Central memory CD8-positive, alpha-beta T cell (primary cell): ENCODE data around the gene FAM131B.
A peak's percentile ranks its signal among the peaks of the same experiment; 100 is the strongest.

Experiments
- ATAC-seq: fragments of 150-1000 bp; cut with Tn5 transposase; replicated peaks from 2 replicates; pipeline ENCODE4 v1.10.0; 2022; ENCODE audit warnings: mild to moderate bottlenecking, moderate FRiP score, moderate number of reproducible peaks; ENCODE audit not compliant: poor library complexity, severe bottlenecking; ENCODE audit errors: extremely low read depth
- DNase-seq, 2 donors: peaks; one replicate each; pipeline ENCODE4 v3.0.0; 2021; ENCODE audit warnings: low spot score in 2 of 2
- H3K27ac Mint-ChIP-seq: one replicate; pipeline ENCODE4 v1.8.0; 2022; ENCODE audit warnings: low read depth, mild to moderate bottlenecking, moderate library complexity, mixed read lengths
- H3K27me3 Mint-ChIP-seq: one replicate; pipeline ENCODE4 v1.8.0; 2022; ENCODE audit warnings: mixed read lengths
- H3K36me3 Mint-ChIP-seq: one replicate; pipeline ENCODE4 v1.8.0; 2022; ENCODE audit warnings: mild to moderate bottlenecking, moderate library complexity, mixed read lengths; ENCODE audit not compliant: insufficient read depth
- H3K4me1 Mint-ChIP-seq: one replicate; pipeline ENCODE4 v1.8.0; 2022; ENCODE audit warnings: mixed read lengths
- H3K4me3 Mint-ChIP-seq: one replicate; pipeline ENCODE4 v1.8.0; 2022; ENCODE audit warnings: mild to moderate bottlenecking, moderate library complexity, mixed read lengths
- H3K9me3 Mint-ChIP-seq: one replicate; pipeline ENCODE4 v1.8.0; 2022; ENCODE audit warnings: mixed read lengths

Gene FAM131B

DNA sequence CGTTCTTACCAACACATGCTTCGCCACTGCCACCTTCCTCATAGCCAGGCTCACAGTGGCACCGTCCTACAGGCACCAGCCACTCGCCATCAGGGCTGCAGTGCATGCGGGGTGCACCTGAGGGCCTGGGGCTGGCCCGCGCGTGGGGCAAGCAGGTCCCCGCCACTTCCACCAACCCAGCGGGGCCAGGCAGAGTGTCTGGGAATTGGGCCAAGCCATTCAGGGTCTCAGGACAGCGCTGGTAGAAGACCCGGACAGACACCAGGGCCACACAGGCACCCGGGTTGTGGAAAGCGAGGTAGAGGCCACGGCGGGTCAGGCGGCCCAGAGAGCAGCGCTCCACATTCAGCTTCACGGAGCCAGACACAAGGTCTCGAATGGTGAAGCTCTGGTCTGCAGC lies 37.1 kb upstream of the FAM131B start:
- H3K27ac Mint-ChIP-seq, result no peak overlapping the region
- ATAC-seq (no peak), DNase-seq (no peak)
- H3K27me3 Mint-ChIP-seq, result no peaks in the 10 kb centered on the region
- peaks cover 6% of the 10 kb centered on the region for H3K4me1 Mint-ChIP-seq
- no peak overlapping the region for H3K4me3 Mint-ChIP-seq
- peaks cover 6% of the 10 kb centered on the region for H3K36me3 Mint-ChIP-seq
- no peaks in the 10 kb centered on the region for H3K9me3 Mint-ChIP-seq

GRCh38 chr7:143399151-143399550 lies 36.6 kb upstream of the FAM131B start:
- H3K9me3 Mint-ChIP-seq, result no peaks in the 10 kb centered on the region
- no peaks in the 10 kb centered on the region for H3K27me3 Mint-ChIP-seq
- DNase-seq (no peak), ATAC-seq (no peak)
- H3K4me1 Mint-ChIP-seq, result peaks cover 6% of the 10 kb centered on the region
- no peak overlapping the region for H3K4me3 Mint-ChIP-seq
- H3K36me3 Mint-ChIP-seq, result peaks cover 6% of the 10 kb centered on the region
- H3K27ac Mint-ChIP-seq, result no peak overlapping the region

DNA sequence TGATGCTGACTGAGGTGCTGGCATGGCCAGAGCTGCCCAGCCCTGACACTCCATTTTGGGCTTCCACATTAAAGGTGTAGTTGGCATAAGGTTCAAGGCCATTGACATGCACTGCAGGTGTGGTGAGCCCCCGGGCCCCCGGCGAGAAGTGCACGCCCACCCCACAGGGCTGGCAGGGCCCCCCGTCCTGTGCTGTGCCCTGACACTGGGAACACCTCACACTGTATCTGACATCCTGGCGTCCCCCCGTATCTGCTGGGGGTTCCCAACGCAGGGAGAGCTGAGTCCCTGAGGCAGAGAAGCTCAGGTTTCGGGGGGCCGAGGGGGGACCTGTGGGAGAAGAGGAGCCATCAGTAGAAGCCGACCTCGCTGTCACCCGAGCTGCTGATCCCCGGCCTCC lies 36.1 kb upstream of the FAM131B start:
- peaks cover 11% of the 10 kb centered on the region for H3K4me1 Mint-ChIP-seq
- H3K27ac Mint-ChIP-seq, result no peak overlapping the region
- ATAC-seq (no peak), DNase-seq (no peak)
- no peaks in the 10 kb centered on the region for H3K27me3 Mint-ChIP-seq
- peaks cover 7% of the 10 kb centered on the region for H3K36me3 Mint-ChIP-seq
- no peaks in the 10 kb centered on the region for H3K9me3 Mint-ChIP-seq
- H3K4me3 Mint-ChIP-seq, result no peak overlapping the region

GRCh38 chr7:143397710-143398530 lies 35.4 kb upstream of the FAM131B start:
- H3K4me1 Mint-ChIP-seq, result peaks cover 13% of the 10 kb centered on the region
- no peak overlapping the region for H3K4me3 Mint-ChIP-seq
- DNase-seq, result no peak
- peaks cover 7% of the 10 kb centered on the region for H3K36me3 Mint-ChIP-seq
- no peak overlapping the region for H3K27ac Mint-ChIP-seq
- H3K27me3 Mint-ChIP-seq, result no peaks in the 10 kb centered on the region
- no peaks in the 10 kb centered on the region for H3K9me3 Mint-ChIP-seq
- ATAC-seq, result no peak

DNA sequence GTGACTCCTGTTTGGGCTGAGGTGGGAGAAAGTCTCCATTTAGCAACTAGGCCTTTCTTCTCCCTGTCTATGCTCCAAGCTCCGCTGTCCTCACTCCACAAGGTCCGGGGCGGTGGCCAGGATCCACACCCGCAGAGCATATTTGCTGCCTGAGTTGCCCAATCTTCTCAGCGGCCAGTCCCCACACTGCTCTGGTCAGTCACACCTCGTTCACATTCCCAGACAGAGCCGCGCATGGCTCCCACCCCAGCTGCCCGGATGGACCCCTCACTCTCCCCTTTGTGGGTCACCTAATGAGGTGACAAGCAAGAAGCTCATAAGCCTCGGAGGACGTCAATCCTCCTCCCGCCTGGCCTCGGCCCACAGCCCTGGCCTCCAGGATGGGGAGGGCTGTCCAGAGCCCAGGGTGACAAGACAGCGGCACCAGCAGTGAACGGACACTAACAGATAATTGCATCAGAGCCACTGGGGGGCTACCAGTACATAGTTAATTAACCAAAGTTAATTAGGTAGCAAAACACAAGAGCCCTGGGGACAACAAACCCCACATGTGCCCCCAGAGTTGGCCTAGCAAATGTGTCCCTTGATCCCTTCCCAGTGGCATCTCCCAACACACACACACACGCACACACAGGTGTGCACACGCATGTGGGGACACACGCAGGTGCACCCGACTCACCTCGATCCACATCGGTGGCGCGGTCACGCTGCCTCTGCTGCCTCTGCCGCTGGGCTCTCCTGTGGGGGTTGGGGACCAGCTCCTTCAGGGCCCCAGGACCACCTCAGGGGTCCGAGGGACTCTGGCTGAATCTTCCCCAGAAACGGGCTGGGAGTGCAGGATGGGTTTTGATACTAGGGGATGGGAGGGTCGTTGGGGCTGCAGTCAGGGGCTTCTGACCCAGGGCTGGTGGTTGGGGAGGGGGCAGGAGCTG lies 34.4 kb upstream of the FAM131B start:
- ATAC-seq, result no peak

DNA sequence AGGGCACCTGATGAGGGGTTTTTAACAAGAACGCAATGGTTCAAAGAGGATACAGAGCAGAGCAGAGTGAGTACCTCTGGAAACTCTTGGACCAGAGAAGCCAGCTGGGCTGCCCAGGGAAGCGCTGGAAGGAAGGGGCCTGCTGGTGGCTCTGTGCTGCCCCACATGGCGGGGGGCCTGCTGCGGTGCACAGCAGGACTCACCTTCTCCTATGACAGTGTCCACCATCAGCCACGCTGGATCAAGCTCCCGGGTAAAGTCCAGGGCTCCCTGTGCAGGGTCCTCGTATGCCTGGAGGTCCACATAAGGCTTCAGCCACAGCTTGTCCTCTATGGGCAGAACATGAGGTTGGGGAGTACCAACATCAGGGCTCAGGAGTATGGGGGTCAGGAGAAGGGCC lies 33.7 kb upstream of the FAM131B start:
- peaks cover 11% of the 10 kb centered on the region for H3K36me3 Mint-ChIP-seq
- H3K4me3 Mint-ChIP-seq, result no peak overlapping the region
- ATAC-seq (no peak), DNase-seq (no peak)
- H3K27ac Mint-ChIP-seq, result no peak overlapping the region
- no peaks in the 10 kb centered on the region for H3K27me3 Mint-ChIP-seq
- peaks cover 13% of the 10 kb centered on the region for H3K4me1 Mint-ChIP-seq
- no peaks in the 10 kb centered on the region for H3K9me3 Mint-ChIP-seq

More for the DNA sequence above, 34.4 kb upstream of the FAM131B start:
- peaks cover 9% of the 10 kb centered on the region for H3K36me3 Mint-ChIP-seq
- H3K4me1 Mint-ChIP-seq, result peaks cover 13% of the 10 kb centered on the region
- H3K4me3 Mint-ChIP-seq, result no peak overlapping the region
- H3K27me3 Mint-ChIP-seq, result no peaks in the 10 kb centered on the region
- no peak overlapping the region for H3K27ac Mint-ChIP-seq
- no peak for DNase-seq
- no peaks in the 10 kb centered on the region for H3K9me3 Mint-ChIP-seq

DNA sequence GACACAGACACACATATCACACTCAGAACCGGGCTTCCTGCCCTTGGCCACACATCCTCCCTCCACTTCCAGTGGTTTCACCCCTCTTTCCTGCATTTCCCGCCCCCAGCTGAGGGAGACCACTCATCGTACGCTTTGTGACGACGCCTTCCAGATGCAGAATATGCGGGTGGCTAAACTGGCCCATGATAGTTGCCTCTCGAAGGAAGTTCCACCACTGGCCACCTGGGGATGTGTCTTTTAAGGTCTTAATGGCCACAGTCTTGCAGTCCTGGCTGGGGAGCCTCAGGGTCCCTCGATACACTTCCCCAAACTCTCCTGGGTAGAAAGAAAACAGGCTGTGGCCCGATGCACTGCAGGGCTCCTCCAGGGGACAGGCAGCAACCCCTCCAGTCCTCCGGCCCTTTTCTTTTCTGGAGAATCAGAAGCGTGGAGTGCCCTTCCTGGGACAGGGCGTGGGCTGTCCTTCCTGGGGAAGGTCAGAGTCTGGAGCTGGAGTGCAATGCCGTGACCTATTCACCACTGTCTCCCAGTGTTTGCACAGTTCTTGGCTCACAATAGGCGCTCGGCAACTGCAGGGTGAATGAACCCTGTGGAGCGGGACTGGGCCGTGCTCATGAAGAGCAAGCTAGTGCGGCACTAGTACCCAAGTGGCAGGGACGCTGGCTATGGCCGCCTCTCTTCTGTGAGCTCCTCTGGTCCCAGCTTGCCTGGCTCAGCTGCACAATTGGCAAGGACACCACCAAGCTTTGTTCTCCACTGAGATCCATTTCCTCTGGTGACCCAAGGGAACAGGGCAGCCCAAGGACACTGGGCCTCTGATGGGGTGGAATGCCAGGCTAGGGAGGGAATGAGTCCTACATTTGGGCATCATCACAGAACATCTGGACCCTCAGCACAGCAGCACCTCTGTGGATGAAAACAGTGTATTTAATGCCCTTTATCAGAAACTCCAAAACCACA lies 33.0 kb upstream of the FAM131B start:
- H3K36me3 Mint-ChIP-seq, result peaks cover 15% of the 10 kb centered on the region
- no peaks in the 10 kb centered on the region for H3K9me3 Mint-ChIP-seq
- ATAC-seq, result no peak
- H3K4me3 Mint-ChIP-seq, result no peak overlapping the region
- peak overlapping the region; percentile 5 for H3K27ac Mint-ChIP-seq
- peaks cover 13% of the 10 kb centered on the region for H3K4me1 Mint-ChIP-seq
- H3K27me3 Mint-ChIP-seq, result no peaks in the 10 kb centered on the region
- DNase-seq, result no peak

DNA sequence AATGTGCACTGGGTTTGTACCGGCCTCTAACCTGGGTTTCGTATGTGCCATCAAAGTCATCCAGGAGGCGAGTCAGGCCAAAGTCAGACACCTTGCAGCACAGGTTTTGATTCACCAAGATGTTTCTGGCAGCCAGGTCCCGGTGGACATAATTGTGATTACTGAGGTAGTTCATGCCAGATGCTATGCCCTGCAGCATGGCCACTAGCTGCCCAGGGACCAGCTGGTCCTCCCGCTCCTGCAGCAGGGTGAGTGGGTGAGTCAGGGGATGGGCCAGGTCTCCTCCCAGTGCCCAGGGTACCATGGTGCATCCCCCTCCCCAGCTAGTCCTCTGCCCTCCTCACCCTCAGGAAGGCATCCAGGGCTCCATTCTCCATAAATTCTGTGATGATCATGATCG lies 32.3 kb upstream of the FAM131B start:
- Mint-ChIP-seq H3K27me3 (no peaks in the 10 kb centered on the region), H3K27ac (peak overlapping the region; percentile 5), H3K36me3 (peaks cover 15% of the 10 kb centered on the region), H3K4me3 (no peak overlapping the region), H3K9me3 (no peaks in the 10 kb centered on the region), H3K4me1 (peaks cover 13% of the 10 kb centered on the region)
- ATAC-seq, result no peak
- DNase-seq, result no peak

GRCh38 chr7:143394068-143394467 lies 31.6 kb upstream of the FAM131B start:
- no peak for ATAC-seq
- Mint-ChIP-seq H3K36me3 (peaks cover 18% of the 10 kb centered on the region), H3K27ac (no peak overlapping the region), H3K4me3 (no peak overlapping the region), H3K27me3 (no peaks in the 10 kb centered on the region), H3K9me3 (no peaks in the 10 kb centered on the region), H3K4me1 (peaks cover 13% of the 10 kb centered on the region)
- DNase-seq, result no peak

- H3K4me3 Mint-ChIP-seq, result no peak overlapping the region
- H3K36me3 Mint-ChIP-seq, result peaks cover 20% of the 10 kb centered on the region
These were observed 30.9 kb upstream of the FAM131B start for GRCh38 chr7:143393267-143394041.

DNA sequence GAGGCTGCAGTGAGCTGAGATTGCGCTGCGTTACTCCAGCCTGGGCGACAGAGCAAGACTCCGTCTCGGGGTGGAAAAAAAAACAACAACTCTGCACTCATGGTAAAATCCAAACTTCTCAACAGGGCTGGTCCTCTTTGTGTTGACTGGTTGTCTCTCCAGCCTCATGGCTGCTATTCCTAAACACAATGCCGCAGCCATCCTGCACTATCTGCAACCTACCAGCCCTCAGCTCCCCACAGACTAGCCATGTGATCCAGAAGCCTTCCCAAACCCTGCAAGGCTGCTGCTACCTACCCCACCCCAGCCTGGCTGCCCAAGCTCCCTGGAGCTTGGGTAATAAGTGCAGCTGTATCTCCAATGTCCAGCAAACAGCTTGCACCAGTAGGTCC lies 30.4 kb upstream of the FAM131B start:
- Mint-ChIP-seq H3K27ac (no peak overlapping the region), H3K4me1 (peaks cover 13% of the 10 kb centered on the region), H3K4me3 (no peak overlapping the region), H3K36me3 (peaks cover 20% of the 10 kb centered on the region), H3K27me3 (no peaks in the 10 kb centered on the region), H3K9me3 (no peaks in the 10 kb centered on the region)
- DNase-seq, result no peak
- ATAC-seq, result no peak

More at GRCh38 chr7:143393267-143394041, 30.9 kb upstream of the FAM131B start:
- no peak overlapping the region for H3K27ac Mint-ChIP-seq
- ATAC-seq (no peak), DNase-seq (no peak)
- H3K27me3 Mint-ChIP-seq, result no peaks in the 10 kb centered on the region
- H3K9me3 Mint-ChIP-seq, result no peaks in the 10 kb centered on the region
- peaks cover 13% of the 10 kb centered on the region for H3K4me1 Mint-ChIP-seq
